ENCODE data around the gene HEXA. TPM values are rescaled to one million over a fixed set of nuclear protein-coding genes. Genes with fewer than 3 reads are reported as not detected.
A peak's percentile ranks its signal among the peaks of the same experiment; 100 is the strongest.
"Not testable (repeated sequence)": the region's sequence is repeated elsewhere in the genome, so short reads cannot be mapped to it uniquely, and the experiment has no call there.

The HEXA gene
- total RNA-seq, 2 donors from 2014 or later, result 90.3 to 91.7 TPM

DNA sequence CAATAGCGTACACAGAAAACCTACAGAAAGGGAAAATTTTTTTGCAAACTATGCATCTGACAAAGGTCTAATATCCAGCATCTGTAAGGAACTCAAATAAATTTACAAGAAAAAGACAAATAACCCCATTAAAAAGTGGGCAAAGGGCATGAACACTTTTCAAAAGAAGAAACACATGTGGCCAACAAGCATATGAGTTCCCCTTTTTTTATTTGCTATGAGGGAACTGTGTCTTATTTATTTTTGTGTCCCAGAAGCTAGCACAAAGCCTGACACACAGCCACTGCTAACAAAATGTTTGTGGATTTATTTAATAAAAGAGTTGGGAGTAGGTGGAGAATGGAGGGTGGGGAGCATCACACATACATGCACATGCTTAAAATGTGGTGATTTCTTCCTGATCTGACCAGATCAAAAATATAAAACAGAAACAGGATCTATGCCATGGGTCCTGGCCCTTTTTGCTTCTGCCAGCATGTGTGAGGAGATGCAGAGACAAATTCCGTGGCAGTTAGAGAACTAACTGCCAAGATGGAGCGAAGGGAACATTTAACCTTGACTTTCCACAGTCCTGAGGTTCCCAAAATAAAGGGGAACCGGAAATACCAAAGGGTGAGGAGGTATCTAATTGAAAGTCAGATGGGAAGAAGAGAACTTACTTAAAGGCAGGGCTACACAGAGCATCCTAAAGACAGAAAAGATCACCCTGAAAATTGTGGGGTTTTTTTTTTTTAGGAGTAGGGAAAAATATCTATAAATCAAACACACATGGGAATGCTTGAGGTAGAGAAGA lies 22.2 kb upstream of the HEXA start, which contains the start of gene TMEM202:
Gene TMEM202 (plus strand): TSS at position 510 of the 793 bp plus-strand sequence. CDS start 22 bp downstream, at position 532.
- DNase-seq (ENCODE audit: low spot score) (no peak), ATAC-seq (no peak)
- H3K4me3 Mint-ChIP-seq, result no peak within 1 kb of the TSS
- H3K27ac Mint-ChIP-seq, result no peak within 1 kb of the TSS
- peaks cover 9 to 12% of the 10 kb centered on the region in 2 donors for H3K27me3 Mint-ChIP-seq
- H3K9me3 Mint-ChIP-seq, result no peaks in the 10 kb centered on the region
- no peaks in the 10 kb centered on the region for H3K36me3 Mint-ChIP-seq
- no peaks in the 10 kb centered on the region for H3K4me1 Mint-ChIP-seq (ENCODE audit: low read depth in 2 of 2)

GRCh38 chr15:72396331-72396730 lies 20.5 kb upstream of the HEXA start:
- not testable (repeated sequence) for ATAC-seq, H3K27ac Mint-ChIP-seq, H3K4me3 Mint-ChIP-seq

DNA sequence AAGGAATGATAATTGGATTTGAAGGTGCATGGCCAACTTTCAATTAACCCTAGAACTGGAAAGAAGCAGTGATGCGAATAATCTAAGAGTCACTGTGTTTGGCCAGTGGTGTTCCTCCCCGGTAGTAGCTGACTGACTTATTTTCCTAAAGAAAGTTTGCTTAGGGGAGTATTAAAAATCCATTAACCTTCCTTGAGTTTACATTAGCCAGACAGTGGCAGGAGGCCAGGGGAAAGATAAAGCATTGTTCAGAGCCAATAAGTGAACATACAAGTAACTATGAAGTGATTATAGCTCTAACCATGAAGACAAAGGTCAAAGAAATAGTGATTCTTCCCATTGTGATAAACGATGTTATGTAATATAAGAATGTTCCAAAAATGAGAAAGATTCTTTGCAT lies 13.4 kb upstream of the HEXA start:
- H3K27me3 Mint-ChIP-seq, result peaks cover 6 to 20% of the 10 kb centered on the region in 2 donors
- H3K36me3 Mint-ChIP-seq, result no peaks in the 10 kb centered on the region
- no peak for DNase-seq (ENCODE audit: low spot score)
- ATAC-seq, result no peak
- H3K27ac Mint-ChIP-seq, result no peak overlapping the region
- H3K4me1 Mint-ChIP-seq (ENCODE audit: low read depth in 2 of 2), result no peaks in the 10 kb centered on the region
- H3K4me3 Mint-ChIP-seq, result no peak overlapping the region
- no peaks in the 10 kb centered on the region for H3K9me3 Mint-ChIP-seq

More at GRCh38 chr15:72396331-72396730, 20.5 kb upstream of the HEXA start:
- H3K36me3 Mint-ChIP-seq; H3K4me1 Mint-ChIP-seq (ENCODE audit: low read depth in 2 of 2); H3K9me3 Mint-ChIP-seq; DNase-seq (ENCODE audit: low spot score); H3K27me3 Mint-ChIP-seq: not testable (repeated sequence)

DNA sequence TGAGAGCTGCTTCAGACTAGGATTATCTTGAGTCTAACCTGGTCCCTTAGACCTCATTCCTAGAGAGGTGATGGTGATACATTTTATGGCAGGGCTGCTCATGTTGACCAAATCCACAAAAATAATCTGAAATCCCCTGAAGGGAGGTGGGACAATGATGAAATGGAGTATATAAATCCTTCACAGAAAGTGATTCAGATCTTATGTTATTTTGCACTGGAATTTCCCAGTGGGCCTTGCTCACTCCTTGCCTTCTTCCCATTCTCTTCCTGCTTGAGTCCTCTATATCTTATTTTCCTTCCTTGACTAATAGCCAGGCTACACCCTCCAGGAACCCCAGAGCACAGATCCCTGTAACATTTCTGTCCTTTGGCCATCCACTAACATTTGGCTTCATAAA lies 11.9 kb upstream of the HEXA start:
- Mint-ChIP-seq H3K36me3 (no peaks in the 10 kb centered on the region), H3K4me1 (ENCODE audit: low read depth in 2 of 2) (no peaks in the 10 kb centered on the region), H3K9me3 (no peaks in the 10 kb centered on the region), H3K27me3 (peaks cover 21 to 28% of the 10 kb centered on the region in 2 donors), H3K4me3 (no peak overlapping the region), H3K27ac (no peak overlapping the region)
- DNase-seq (ENCODE audit: low spot score) (no peak), ATAC-seq (no peak)

GRCh38 chr15:72382146-72382545 lies 6.3 kb upstream of the HEXA start:
- Mint-ChIP-seq H3K27me3 (peaks cover 21 to 22% of the 10 kb centered on the region in 2 donors), H3K4me1 (ENCODE audit: low read depth in 2 of 2) (no peaks in the 10 kb centered on the region), H3K4me3 (no peak overlapping the region), H3K27ac (no peak overlapping the region), H3K36me3 (no peaks in the 10 kb centered on the region), H3K9me3 (no peaks in the 10 kb centered on the region)
- DNase-seq (ENCODE audit: low spot score), result no peak
- ATAC-seq, result no peak

DNA sequence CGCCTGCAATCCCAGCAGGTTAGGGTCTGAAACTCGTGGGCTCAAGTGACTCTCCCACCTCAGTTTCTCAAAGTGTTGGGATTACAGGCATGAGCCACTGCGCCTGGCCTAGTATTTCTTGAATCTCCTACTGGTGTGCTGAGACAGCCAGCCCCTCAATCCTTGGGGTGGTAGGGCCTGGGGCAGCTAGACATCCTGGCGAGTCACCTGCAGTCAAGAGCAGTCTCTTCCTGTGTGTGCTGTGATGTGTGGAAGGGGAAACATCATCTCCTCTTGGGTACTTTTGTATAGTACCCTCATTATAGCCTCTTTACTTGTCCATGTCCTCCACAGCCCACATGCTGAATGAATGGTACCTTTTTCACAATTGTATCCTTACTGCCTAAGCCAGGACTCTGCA lies 4.9 kb upstream of the HEXA start:
- H3K27ac Mint-ChIP-seq, result no peak overlapping the region
- no peak for ATAC-seq

GRCh38 chr15:72379856-72380430 lies 4.1 kb upstream of the HEXA start:
- ATAC-seq (no peak), DNase-seq (ENCODE audit: low spot score) (no peak)
- Mint-ChIP-seq H3K9me3 (no peaks in the 10 kb centered on the region), H3K36me3 (no peaks in the 10 kb centered on the region), H3K27ac (no peak overlapping the region), H3K27me3 (peaks cover 16 to 21% of the 10 kb centered on the region in 2 donors), H3K4me1 (ENCODE audit: low read depth in 2 of 2) (peaks cover 16 to 18% of the 10 kb centered on the region in 2 donors), H3K4me3 (no peak overlapping the region)

More for the DNA sequence above, 4.9 kb upstream of the HEXA start:
- no peak overlapping the region for H3K4me3 Mint-ChIP-seq
- no peaks in the 10 kb centered on the region for H3K36me3 Mint-ChIP-seq
- no peaks in the 10 kb centered on the region for H3K9me3 Mint-ChIP-seq
- H3K4me1 Mint-ChIP-seq (ENCODE audit: low read depth in 2 of 2), result peaks cover 10 to 11% of the 10 kb centered on the region in 2 donors
- DNase-seq (ENCODE audit: low spot score), result no peak
- peaks cover 21 to 22% of the 10 kb centered on the region in 2 donors for H3K27me3 Mint-ChIP-seq

- not testable (repeated sequence) for H3K36me3 Mint-ChIP-seq; H3K4me3 Mint-ChIP-seq; H3K9me3 Mint-ChIP-seq; H3K27ac Mint-ChIP-seq; ATAC-seq; DNase-seq (ENCODE audit: low spot score)
- Mint-ChIP-seq H3K4me1 (ENCODE audit: low read depth in 2 of 2) (peaks cover 22 to 27% of the 10 kb centered on the region in 2 donors), H3K27me3 (peaks cover 13 to 14% of the 10 kb centered on the region in 2 donors)
Measured at GRCh38 chr15:72379106-72379505, 3.3 kb upstream of the HEXA start.

DNA sequence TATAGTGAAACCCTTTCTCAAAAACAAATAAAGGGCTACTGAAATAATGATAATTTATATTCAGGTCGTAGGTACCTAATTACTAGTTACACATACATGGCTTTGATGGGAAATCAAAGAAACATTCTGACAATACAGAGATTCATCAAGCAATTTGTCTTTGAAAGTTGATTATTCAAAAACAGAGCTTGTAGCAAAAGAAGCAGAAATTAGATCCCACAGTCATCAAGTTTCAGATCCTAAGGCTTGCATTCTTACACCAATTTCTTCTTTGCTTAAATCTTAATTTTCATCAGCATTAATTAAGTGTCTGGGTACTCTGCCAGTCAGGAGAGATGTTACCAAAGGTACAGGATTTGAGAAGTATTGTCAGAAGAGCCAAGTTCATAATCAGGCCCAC lies 1.5 kb upstream of the HEXA start:
- H3K27me3 Mint-ChIP-seq, result peaks cover 0 to 5% of the 10 kb centered on the region in 2 donors
- no peak overlapping the region for H3K4me3 Mint-ChIP-seq
- peak overlapping the region; percentile 32 to 99 for H3K27ac Mint-ChIP-seq
- H3K9me3 Mint-ChIP-seq, result no peaks in the 10 kb centered on the region
- DNase-seq (ENCODE audit: low spot score) (no peak), ATAC-seq (no peak)
- no peaks in the 10 kb centered on the region for H3K36me3 Mint-ChIP-seq
- H3K4me1 Mint-ChIP-seq (ENCODE audit: low read depth in 2 of 2), result peaks cover 34% of the 10 kb centered on the region in 2 donors

- no peak for DNase-seq (ENCODE audit: low spot score)
- Mint-ChIP-seq H3K36me3 (no peaks in the 10 kb centered on the region), H3K27me3 (no peaks in the 10 kb centered on the region), H3K4me1 (ENCODE audit: low read depth in 2 of 2) (peaks cover 34 to 40% of the 10 kb centered on the region in 2 donors), H3K9me3 (no peaks in the 10 kb centered on the region), H3K4me3 (peak overlapping the region; percentile 96), H3K27ac (peak overlapping the region; percentile 98 to 99)
- ATAC-seq, result peak in 1 of 2 donors; percentile 54
Measured at GRCh38 chr15:72375501-72375845, 341 bp downstream of the HEXA start.

- no peak for DNase-seq (ENCODE audit: low spot score)
- Mint-ChIP-seq H3K27ac (no peak overlapping the region), H3K36me3 (peaks cover 5% of the 10 kb centered on the region), H3K4me3 (no peak overlapping the region), H3K4me1 (ENCODE audit: low read depth in 2 of 2) (peaks cover 40 to 54% of the 10 kb centered on the region in 2 donors), H3K27me3 (no peaks in the 10 kb centered on the region), H3K9me3 (no peaks in the 10 kb centered on the region)
- no peak for ATAC-seq
Measured at GRCh38 chr15:72372361-72372760, 3.5 kb downstream of the HEXA start.

- Mint-ChIP-seq H3K27me3 (no peaks in the 10 kb centered on the region), H3K4me3 (no peak overlapping the region), H3K4me1 (ENCODE audit: low read depth in 2 of 2) (peaks cover 44 to 55% of the 10 kb centered on the region in 2 donors), H3K36me3 (peaks cover 17% of the 10 kb centered on the region), H3K9me3 (no peaks in the 10 kb centered on the region), H3K27ac (no peak overlapping the region)
- ATAC-seq (no peak), DNase-seq (ENCODE audit: low spot score) (no peak)
Measured at GRCh38 chr15:72369964-72370363, 5.8 kb downstream of the HEXA start.

DNA sequence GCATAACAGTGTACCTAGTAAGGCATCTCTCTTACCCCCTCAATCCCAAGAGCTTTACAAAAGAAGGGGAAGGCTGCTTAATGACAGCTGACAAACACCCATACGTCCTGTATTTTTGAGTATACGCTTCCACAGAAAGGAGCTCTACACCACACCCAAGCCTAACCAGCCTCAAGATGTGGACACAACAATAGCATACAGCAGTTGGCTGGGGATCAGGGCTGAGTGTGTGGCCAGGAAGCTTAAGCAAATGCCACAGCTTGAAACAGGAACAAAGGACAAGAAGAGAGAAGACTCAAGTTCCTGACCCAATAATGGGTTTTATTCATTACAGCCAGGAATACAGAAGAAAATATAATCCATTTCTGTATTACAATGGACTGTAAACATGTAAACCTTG lies 6.9 kb downstream of the HEXA start:
- no peak overlapping the region for H3K4me3 Mint-ChIP-seq
- no peaks in the 10 kb centered on the region for H3K27me3 Mint-ChIP-seq
- peaks cover 33 to 47% of the 10 kb centered on the region in 2 donors for H3K4me1 Mint-ChIP-seq (ENCODE audit: low read depth in 2 of 2)
- DNase-seq (ENCODE audit: low spot score) (no peak), ATAC-seq (no peak)
- H3K36me3 Mint-ChIP-seq, result peaks cover 17% of the 10 kb centered on the region
- H3K9me3 Mint-ChIP-seq, result no peaks in the 10 kb centered on the region
- H3K27ac Mint-ChIP-seq, result no peak overlapping the region

GRCh38 chr15:72368325-72368724 lies 7.5 kb downstream of the HEXA start:
- Mint-ChIP-seq H3K9me3 (no peaks in the 10 kb centered on the region), H3K27me3 (no peaks in the 10 kb centered on the region), H3K36me3 (peaks cover 17% of the 10 kb centered on the region), H3K4me1 (ENCODE audit: low read depth in 2 of 2) (peaks cover 28 to 42% of the 10 kb centered on the region in 2 donors), H3K4me3 (no peak overlapping the region), H3K27ac (no peak overlapping the region)
- no peak for DNase-seq (ENCODE audit: low spot score)
- ATAC-seq, result no peak

All from natural killer cell treated with Interleukin-12 subunit alpha and Interleukin-12 subunit beta and Interleukin-15 and Interleukin-18, amount 100 ng/mL, for 72 hours (primary cell).